ENCODE results near the gene SERBP1.
"Not testable (repeated sequence)": the region's sequence is repeated elsewhere in the genome, so short reads cannot be mapped to it uniquely, and the experiment has no call there.

SERBP1 gene

GRCh38 chr1:67404212-67404620 lies 26.0 kb downstream of the SERBP1 start:
- DNase-seq: no peak

GRCh38 chr1:67401443-67401842 lies 28.8 kb downstream of the SERBP1 start:
- no peak for DNase-seq

DNA sequence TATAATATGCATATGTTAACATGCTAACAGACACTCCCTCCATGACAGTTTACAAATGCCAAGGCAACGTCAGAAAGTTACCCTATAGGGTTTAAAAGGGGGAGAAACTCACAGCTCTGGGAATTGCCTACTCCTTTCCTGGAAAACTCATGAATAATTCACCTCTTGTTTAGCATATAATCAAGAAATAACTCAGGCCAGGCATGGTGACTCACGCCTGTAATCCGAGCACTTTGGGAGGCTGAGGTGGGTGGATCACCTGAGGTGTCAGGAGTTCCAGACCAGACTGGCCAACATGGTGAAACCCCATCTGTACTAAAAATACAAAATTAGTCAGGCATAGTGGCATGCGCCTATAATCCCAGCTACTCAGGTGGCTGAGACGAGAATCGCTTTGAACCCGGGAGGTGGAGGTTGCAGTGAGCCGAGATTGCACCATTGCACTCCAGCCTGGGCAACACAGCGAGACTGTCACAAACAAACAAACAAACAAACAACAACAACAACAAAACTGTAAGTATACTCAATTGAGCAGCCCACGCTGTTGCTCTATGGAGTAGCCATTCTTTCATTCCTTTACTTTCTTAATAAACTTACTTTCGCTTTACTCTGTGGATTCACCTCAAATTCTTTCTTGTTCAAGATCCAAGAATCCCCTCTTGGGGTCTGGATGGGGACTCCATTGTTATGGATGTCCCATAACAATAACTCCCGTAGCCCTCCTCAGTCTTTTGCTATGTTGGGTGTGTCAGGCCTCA lies 30.0 kb downstream of the SERBP1 start:
- not testable (repeated sequence) for DNase-seq

GRCh38 chr1:67399199-67399993 lies 30.8 kb downstream of the SERBP1 start:
- no peak for DNase-seq

DNA sequence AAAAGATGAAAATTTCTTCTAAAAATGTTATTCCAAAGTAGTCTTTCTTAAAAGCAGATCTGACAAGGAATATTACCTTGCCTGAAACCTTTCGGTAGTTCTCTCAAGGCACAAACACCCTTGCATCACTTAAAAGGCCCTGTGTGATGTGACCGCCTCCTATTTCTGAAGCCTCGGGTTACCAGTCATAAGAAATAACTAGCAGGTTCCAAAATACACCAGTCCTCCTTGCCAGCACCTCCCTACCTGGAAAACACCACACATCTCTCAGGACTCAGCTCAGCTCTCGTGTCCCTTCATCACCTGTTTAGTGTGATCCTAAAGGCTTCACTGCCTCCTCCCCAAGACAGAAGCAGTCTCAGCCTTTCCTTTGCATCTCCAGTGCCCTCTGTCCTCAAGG lies 35.7 kb downstream of the SERBP1 start:
- no peak for DNase-seq

- no peak for DNase-seq
Measured at GRCh38 chr1:67393737-67394136, 36.5 kb downstream of the SERBP1 start.

DNA sequence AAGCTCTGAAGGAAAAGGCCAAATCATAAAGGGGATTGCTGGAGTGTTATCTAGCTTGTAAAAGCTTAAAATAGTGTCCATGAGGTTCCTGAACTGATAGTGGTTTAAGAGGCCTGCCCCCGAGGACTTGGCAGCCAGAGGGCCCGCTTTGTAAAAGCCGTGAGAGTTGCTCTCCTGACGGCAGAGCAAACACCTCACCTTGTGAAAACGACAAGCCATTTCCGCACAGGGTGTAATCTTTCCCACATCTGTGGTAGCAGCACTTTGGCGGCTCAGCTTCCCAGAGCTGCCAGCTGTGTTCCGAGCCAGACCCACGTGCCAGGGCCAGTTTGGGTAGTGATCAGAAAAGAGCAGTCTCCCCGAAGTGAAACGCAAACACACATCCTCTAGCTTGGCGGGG lies 37.0 kb downstream of the SERBP1 start:
- DNase-seq: no peak

DNA sequence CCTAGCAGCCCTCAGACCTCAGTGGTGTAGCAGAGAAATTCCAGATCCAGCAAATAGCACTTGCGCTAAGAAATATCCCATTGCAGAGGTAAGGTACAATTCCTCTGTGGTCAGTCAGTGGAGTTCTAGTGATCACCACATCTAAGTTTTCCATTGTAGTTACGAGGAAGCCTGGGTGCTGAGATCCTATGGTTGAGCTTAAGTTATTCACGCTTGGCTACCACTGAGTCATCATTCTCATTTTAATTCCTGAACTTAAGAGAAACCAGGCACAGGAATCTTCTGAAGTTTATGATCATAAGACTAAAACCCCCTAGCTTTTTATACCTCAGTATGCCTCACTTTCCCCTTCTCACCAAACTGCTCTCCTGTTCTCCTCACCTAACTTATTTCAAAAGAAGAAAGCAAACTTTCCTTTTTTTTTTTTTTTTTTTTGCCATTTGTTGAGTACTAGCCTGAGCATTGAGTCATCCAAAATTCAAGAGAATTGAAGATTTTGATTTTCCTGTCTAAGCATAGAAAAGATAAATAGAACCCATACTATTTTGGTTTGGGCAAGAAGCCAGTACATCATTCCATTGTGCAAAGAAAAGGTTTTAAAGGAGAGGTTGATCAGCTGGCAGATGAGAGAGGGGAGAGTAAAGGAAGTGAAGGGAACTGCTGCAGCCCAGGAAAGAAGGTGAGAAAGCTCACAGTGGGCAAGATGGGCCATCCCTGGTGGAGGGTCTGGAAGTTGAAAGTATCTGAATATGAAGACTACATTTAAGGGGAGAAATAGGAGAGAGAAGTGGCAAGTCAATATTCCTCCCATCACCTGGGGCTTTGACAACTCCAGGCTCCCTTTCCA lies 39.9 kb downstream of the SERBP1 start:
- DNase-seq: no peak

DNA sequence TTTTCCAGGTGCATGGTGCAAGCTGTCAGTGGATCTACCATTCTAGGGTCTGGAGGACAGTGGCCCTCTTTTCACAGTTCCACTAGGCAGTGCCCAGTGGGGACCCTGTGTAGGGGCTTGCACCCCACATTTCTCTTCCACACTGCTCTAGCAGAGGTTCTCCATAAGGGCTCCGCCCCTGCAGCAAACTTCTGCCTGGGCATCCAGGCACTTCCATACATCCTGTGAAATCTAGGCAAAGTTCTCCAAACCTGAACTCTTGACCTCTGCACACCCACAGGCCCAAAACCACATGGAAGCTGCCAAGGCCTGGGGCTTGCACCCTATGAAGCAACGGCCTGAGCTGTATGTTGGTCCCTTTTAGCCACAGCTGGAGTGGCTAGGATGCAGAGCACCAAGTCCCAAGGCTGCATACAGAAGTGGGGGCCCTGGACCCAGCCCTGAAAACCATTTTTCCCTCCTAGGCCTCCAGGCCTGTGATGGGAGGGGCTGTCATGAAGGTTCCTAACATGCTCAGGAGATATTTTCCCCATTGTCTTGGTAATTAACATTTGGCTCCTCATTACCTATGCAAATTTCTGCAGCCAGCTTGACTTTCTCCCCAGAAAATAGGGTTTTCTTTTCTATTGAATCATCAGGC lies 46.1 kb downstream of the SERBP1 start:
- no peak for DNase-seq

DNA sequence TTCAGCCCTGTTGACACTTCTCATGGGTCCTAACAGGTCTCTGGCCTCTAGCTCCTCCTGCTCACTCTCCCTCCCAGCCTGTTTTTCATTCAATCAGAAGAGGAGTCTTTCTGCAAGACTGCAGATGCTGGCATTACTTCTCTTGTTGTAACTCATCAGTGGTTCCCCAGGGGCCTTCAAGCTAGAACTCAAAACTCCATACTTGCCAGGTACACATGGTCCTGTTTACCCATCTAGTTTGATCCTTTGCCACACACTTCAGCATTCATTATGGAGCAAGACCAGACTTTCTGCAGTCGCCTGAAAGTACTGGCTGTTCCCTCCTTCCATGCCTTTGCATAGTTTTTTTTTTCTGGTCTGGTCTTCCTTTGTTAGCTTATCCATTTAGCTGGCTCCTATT lies 47.9 kb downstream of the SERBP1 start:
- DNase-seq: no peak

DNA sequence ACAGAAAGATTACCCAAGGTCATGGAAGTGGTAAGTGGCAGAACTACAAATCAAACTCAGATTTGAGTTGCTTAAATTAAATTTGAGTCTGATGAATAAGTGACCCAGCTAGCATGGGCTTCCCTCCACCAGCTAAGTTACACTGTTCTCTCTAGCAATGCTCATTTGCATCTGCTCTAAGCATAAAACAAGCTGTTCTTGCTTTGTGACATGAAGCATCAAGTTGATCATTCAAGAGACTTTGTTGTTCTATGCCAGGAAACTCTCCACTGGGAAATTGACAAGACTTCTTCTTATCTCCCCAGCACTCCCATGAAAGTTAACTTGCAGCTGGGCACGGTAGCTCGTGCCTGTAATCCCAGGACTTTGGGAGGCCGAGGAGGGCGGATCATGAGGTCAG lies 49.0 kb downstream of the SERBP1 start:
- DNase-seq: no peak

DNA sequence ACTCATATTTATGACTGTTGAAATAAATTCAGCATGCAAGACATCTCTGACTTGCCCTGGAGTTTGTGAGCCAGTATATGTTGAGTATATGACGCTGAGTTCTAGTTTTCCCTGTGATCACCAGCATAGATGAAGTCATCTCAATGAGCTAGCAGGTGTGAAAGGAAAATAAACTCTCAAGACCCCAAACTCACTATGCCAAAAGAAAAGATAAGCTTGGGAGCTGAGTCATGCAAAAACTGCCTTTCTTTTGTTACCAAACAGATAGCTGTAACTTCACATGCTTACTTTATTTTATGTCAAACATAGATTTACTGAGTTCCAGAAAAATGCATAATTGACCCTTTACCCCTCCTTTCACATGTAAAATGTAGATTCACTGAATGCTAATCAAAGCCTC lies 52.9 kb downstream of the SERBP1 start:
- no peak for DNase-seq

DNA sequence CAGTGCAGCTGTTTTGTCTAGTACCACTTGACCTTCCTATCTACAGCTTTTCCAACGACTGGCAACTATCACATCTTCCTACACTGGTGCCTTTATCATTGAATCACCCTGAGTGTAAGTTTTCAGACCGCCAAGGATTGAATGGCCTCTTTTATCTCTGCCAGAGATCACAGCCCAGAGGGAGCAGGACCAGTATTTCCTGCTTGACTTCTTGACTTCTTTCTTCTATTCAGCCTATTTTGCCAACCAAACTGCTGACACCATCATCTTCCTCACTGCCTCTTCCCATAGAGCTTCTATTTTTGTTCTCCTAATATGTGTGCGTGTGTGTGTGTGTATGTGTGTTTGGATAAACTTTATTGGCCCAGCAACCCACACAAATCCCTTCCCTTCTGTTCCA lies 53.8 kb downstream of the SERBP1 start:
- no peak for DNase-seq

DNA sequence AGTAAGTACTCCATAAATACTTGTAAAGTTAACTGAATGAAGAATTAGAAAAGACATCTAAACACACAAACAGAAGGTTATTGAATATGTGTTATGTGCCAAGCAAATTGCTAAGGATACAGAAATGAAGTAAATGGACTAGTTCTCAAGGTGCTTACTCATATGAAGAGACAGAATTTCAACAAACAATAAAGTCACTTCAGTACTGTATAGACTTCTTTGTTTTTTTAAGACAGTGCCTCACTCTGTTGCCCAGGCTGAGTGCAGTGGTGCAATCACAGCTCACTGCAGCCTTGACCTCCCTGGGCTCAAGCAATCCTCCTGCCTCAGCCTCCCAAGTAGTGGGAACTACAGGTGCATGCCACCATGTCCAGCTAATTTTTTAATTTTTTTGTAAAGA lies 57.3 kb downstream of the SERBP1 start:
- no peak for DNase-seq

- DNase-seq: no peak
Measured at GRCh38 chr1:67372136-67372535, 58.1 kb downstream of the SERBP1 start.

DNA sequence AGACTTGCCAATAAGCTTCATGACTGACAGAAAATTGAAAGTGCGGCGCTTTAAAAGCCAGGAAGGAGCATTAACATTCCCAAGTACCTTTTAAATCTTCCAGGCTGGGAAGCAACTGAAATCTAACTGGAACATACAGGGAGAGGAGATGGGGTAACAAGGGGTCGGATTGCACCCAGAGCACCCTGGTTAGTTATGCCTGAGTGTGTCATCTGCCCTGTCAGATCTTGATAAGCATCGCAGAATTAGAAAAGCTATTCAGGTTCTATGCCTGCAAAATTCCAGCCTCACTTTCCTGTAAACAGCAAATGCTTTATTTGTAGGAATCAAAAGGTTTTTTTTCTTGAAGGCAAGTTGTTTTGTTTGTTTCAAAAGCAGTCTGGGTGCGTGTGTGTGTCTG lies 58.5 kb downstream of the SERBP1 start:
- DNase-seq: no peak

DNA sequence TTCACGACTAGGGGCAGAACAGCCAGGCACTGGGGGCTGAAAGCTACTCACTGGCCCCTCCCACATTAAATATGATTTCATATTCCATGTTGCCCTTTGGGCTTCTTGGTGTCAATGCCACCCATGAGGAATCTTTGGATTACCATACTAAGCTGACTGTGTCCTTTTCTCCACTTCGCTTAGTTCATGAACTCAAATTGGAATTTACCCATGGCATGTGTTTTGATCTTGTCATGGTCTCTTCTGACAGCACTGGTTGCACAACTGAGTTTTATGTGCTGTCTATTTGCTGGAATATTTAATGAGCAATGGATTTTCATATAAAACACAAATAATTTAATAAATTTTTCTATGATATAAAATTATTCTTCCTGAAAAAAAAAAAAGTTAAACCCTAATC lies 59.2 kb downstream of the SERBP1 start:
- no peak for DNase-seq

DNA sequence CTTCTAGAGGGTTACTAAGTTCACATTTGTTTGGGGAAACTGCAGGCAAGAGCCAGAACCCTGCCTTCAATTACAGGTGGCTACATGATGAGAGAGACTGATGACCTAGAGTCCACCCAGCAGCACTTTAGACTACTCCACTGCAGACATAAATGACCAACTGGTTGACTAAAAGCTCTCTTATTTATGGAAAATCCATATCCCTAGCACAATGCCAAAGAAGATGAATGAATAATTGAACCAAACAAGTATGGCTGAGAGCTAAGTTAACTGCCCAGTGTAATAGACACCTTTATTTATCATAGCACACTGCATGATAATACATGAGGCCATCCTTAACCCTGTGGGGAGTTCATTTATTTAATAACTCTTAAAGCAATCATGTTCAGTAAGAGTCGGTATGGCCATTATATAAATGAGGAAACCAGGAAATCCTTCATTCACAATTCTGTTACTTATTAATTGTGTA lies 62.1 kb downstream of the SERBP1 start:
- no peak for DNase-seq

- no peak for DNase-seq
Measured at GRCh38 chr1:67367370-67368045, 62.7 kb downstream of the SERBP1 start.

GRCh38 chr1:67361641-67362040 lies 68.6 kb downstream of the SERBP1 start:
- no peak for DNase-seq

GRCh38 chr1:67359592-67359991 lies 70.6 kb downstream of the SERBP1 start:
- no peak for DNase-seq
